Measurements from ENCODE around the gene ACSF2.

The ACSF2 gene

DNA sequence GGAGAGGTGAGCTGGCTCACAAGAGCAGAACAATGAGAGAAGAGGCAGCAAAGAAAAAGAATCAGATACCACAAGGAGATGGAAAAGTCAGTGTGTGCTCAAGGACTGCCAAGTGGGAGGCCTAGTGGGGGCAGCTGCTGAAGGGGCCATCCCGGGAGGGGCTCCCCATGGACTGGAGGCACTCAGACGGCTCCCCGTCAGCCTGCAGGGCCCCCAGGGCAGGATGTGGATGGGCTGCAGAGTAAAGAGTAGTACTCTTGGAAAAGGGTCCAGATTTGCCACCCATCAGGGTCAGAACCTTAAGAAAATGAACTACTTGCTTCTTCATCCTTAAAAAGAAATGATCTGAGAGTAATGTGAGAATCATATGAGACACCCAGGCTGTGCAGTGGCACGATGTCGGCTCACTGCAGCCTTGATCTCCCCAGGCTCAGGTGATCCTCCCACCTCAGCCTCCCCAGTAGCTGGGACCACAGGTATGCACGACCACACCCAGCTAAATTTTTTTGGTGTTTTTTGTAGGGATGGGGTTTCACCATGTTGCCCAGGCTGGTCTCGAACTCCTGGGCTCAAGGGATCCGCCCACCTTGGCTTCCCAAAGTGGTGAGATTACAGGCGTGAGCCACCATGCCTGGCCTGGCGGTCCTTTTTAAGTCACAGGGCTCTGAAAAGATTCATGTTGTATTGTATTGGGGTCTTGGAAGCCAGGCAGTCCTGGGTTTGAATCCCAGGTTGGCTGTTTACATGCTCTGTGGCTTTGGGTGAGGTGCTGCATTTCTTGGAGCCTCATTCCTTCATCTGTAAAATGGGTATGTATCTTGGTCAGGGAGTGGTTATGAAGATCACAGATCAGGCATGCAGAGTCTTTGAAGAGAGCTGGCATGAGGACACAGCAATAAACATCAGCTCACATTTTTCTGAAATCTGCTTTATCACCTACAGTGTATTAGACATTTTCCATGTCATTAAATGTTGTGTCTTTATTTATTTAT lies 15.1 kb downstream of the ACSF2 start:
- no peak for DNase-seq

GRCh38 chr17:50443505-50443974 lies 17.5 kb downstream of the ACSF2 start:
- DNase-seq: peak; percentile 19

GRCh38 chr17:50444841-50445715 lies 19.1 kb downstream of the ACSF2 start:
- DNase-seq: no peak

DNA sequence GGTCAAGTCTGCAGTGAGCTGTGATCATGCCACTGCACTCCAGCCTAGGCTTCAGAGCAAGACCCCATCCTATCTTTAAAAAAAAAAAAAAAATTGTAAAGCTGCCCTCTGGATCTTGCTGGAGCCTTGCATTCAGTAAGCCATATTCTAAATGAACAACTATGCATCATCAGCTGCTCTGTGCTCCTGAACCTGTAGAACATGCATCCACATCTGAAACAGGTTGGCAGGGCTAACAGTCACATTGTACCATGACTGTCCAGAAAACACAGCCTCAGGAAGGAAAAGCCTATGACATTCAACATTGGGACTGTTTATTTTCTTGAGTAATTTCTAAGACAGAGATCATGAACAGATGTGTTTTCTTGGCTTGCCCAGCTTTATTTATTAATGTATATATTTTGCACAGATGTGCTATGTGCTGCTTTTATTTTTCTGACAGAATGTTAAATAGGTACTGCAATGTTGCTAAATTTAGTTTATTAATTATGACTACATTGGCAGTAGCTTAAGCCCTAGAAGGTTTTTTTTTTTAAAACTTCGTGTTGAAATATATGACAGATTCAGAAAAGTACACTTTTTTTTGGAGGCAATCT lies 19.8 kb downstream of the ACSF2 start:
- DNase-seq: peak; percentile 23

- no peak for DNase-seq
These were observed 22.0 kb downstream of the ACSF2 start for GRCh38 chr17:50447870-50448595.

GRCh38 chr17:50448643-50449042 lies 22.6 kb downstream of the ACSF2 start:
- DNase-seq: no peak

DNA sequence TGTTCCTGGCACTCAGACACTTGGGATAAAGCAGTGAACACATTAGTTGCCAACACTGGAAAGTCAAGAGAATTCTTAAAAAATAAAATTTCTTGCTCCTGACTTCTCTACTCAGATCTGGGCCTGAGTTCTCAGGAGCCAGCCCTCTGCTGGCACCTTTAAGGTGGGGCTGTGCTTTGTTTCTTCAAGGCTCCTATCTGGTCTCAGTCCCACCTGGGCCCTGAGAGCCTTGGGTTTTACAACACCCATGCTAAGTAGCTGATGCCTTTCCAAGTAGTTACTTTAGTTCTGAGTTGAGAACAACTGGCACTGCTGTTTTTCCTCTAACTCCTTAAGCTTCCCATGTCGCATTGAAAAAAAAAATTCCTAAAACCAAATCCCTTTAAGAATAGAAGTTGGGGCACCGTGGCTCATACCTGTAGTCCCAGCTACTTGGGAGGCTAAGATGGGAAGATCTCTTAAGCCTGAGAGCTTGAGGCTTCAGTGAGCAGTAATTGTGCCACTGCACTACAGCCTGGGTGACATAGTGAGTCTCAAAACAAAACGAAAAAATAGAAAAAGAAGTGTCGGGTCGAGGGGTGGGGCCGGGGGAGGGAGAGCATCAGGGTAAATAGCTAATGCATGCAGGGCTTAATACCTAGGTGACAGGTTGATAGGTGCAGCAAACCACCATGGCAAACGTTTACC lies 26.1 kb downstream of the ACSF2 start:
- DNase-seq: no peak

GRCh38 chr17:50452630-50453300 lies 26.7 kb downstream of the ACSF2 start:
- DNase-seq: no peak

- no peak for DNase-seq
These were observed 27.9 kb downstream of the ACSF2 start for GRCh38 chr17:50453901-50454300.

- DNase-seq: no peak
These were observed 31.6 kb downstream of the ACSF2 start for GRCh38 chr17:50457621-50458020.

DNA sequence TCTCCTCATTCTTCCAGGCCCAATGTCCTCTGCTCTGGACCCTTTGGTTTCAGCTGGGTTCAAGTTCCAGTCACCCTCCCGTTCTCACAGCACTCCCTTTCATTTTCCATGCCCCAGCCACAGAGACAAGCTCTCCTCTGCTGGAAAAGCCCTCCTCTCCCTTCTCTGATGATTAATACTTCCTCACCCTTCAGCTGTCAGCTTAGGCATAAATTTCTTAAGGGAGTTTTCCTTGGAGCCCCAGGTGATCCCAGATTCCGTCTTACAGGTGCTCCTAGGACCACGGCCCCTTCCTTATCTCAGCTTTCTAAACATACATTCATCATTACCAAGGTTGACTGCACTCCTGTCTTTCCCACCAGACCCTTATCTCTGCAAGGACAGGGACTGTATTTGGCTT lies 32.3 kb downstream of the ACSF2 start:
- no peak for DNase-seq

- DNase-seq: no peak
These were observed 33.0 kb downstream of the ACSF2 start for GRCh38 chr17:50458701-50459676.

DNA sequence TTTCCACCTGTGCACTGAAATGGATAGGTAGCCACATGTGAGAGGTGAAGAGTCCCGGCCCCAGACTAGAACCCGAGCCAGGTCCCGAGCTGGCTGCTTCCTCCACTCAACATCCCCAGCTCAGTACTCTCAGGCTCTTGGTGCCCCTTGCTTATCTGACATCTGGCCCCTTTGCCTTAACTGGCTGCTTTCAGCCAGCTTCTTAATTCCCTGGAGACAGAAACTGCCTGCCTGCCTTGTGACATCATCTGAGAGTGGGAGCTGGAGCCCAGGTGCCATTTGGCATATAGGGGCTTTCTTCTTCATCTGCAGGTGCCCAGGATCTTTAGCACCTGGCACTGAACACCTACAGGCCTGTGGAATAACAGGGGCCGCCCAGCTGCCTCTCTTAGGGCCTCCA lies 33.7 kb downstream of the ACSF2 start:
- DNase-seq: no peak

DNA sequence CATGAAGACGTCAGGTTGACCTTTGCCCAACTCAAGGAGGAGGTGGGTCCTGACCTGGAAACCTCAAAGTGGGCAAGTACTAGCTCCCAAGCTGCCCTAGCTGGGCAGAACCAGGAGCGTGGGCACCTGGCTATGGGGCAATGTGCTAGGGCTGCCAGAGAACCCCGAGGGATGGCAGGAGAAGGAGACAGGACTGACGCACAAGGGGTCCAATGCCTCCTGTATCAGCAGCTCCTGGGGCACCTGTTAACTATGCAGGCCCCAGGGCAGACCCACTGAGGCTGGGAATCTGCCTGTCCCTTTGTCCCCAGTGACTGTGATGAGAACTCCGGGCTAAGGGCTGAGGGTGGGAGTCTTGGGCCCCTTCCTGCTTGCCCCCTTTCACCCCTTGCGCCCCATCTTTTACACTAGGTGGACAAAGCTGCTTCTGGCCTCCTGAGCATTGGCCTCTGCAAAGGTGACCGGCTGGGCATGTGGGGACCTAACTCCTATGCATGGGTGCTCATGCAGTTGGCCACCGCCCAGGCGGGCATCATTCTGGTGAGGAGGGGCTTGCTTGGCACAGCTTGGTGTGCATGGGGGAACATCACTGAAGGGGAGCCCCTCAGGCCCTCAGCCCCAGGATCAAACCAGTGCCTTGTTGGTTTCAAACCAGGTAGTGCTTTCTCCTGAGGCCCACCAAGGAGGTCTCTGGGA lies 35.0 kb downstream of the ACSF2 start:
- no peak for DNase-seq

GRCh38 chr17:50461550-50462132 lies 35.6 kb downstream of the ACSF2 start:
- DNase-seq: no peak

GRCh38 chr17:50462446-50462845 lies 36.4 kb downstream of the ACSF2 start:
- no peak for DNase-seq

- no peak for DNase-seq
These were observed 38.1 kb downstream of the ACSF2 start for GRCh38 chr17:50464121-50464520.

- DNase-seq: no peak
These were observed 38.7 kb downstream of the ACSF2 start for GRCh38 chr17:50464736-50465135.

GRCh38 chr17:50465171-50465570 lies 39.2 kb downstream of the ACSF2 start:
- DNase-seq: no peak

Measured in eye (tissue), 1 donor.